Omental fat pad (tissue), 4 donors: ENCODE results near the gene SCYL1. TPM values are rescaled to one million over a fixed set of nuclear protein-coding genes. Genes with fewer than 3 reads are reported as not detected.
A peak's percentile ranks its signal among the peaks of the same experiment; 100 is the strongest.

Source experiments
- ATAC-seq: fragments of 150-250 bp; one replicate; pipeline ENCODE4 v1.9.1; 2016; ENCODE audit warnings: mild to moderate bottlenecking, moderate library complexity; ENCODE audit not compliant: low FRiP score
- DNase-seq: peaks from one replicate; pipeline ENCODE4 v3.0.0-alpha.2; 2019; ENCODE audit warnings: low spot score
- CTCF ChIP-seq, 3 donors: fragments of 450-650 bp; IDR thresholded peaks; one replicate each; pipeline ENCODE4 v1.5.1; 2016 to 2017; ENCODE audit warnings: antibody characterized with exemption in 3 of 3, mild to moderate bottlenecking in 3 of 3, moderate library complexity in 2 of 3
- total RNA-seq, 4 donors: library from RNA; depleted of rRNA; stranded (reverse); fragments of >200 nt; gene quantifications; one replicate each; pipeline ENCODE4 v1.1.0, GENCODE V29; 2016

SCYL1 gene
- total RNA-seq, 4 donors from 2014 or later = 75.4 to 105 (median 88.8) TPM

- TF ChIP-seq CTCF (IDR thresholded peaks at IDR 0.05) = peak in 2 of 3 donors; percentile 38 to 71
- DNase-seq (no peak), ATAC-seq (peak; percentile 46)
Observed at GRCh38 chr11:65574109-65574810, 49.4 kb downstream of the SCYL1 start.

GRCh38 chr11:65574811-65575567, 50.1 kb downstream of the SCYL1 start:
- no peak for DNase-seq

GRCh38 chr11:65575568-65576231, 50.8 kb downstream of the SCYL1 start, which contains the start of gene EHBP1L1:
EHBP1L1 (plus strand) TSS chr11:65576053; CDS start chr11:65576303, 250 bp downstream.
- TF ChIP-seq CTCF (IDR thresholded peaks at IDR 0.05) = no peak
- ATAC-seq (no peak), DNase-seq (no peak)

More at GRCh38 chr11:65574811-65575567, 50.1 kb downstream of the SCYL1 start:
- ATAC-seq = no peak
- TF ChIP-seq CTCF (IDR thresholded peaks at IDR 0.05) = no peak

- TF ChIP-seq CTCF (IDR thresholded peaks at IDR 0.05) = no peak
- no peak for DNase-seq
- ATAC-seq = no peak
Observed at GRCh38 chr11:65576232-65576866, 51.5 kb downstream of the SCYL1 start.

- no peak for TF ChIP-seq CTCF (IDR thresholded peaks at IDR 0.05)
- peak; percentile 67 for ATAC-seq
- DNase-seq = no peak
Observed at GRCh38 chr11:65576867-65577755, 52.2 kb downstream of the SCYL1 start.

- ATAC-seq (peak; percentile 2), DNase-seq (no peak)
Observed at GRCh38 chr11:65577756-65578109, 52.9 kb downstream of the SCYL1 start.

More at GRCh38 chr11:65577756-65578109, 52.9 kb downstream of the SCYL1 start:
- TF ChIP-seq CTCF (IDR thresholded peaks at IDR 0.05) = no peak
